ENCODE measurements around the gene SRD5A2.

- TF ChIP-seq, protein P1, sequence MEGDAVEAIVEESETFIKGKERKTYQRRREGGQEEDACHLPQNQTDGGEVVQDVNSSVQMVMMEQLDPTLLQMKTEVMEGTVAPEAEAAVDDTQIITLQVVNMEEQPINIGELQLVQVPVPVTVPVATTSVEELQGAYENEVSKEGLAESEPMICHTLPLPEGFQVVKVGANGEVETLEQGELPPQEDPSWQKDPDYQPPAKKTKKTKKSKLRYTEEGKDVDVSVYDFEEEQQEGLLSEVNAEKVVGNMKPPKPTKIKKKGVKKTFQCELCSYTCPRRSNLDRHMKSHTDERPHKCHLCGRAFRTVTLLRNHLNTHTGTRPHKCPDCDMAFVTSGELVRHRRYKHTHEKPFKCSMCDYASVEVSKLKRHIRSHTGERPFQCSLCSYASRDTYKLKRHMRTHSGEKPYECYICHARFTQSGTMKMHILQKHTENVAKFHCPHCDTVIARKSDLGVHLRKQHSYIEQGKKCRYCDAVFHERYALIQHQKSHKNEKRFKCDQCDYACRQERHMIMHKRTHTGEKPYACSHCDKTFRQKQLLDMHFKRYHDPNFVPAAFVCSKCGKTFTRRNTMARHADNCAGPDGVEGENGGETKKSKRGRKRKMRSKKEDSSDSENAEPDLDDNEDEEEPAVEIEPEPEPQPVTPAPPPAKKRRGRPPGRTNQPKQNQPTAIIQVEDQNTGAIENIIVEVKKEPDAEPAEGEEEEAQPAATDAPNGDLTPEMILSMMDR (IDR thresholded peaks at IDR 0.05), result no peak
- TF ChIP-seq POLR2A (IDR thresholded peaks at IDR 0.05), result no peak
Observed at GRCh38 chr2:31529256-31529655, 51.5 kb downstream of the SRD5A2 start.

All from adrenal gland (tissue), 5 donors.